Panc1 (cell line): ENCODE results near the gene CTSD. TPM values are rescaled to one million over a fixed set of nuclear protein-coding genes. Genes with fewer than 3 reads are reported as not detected.

Experiments used
- ATAC-seq: fragments of 200-7000 bp; cut with Tn5 transposase; 2 replicates; pipeline ENCODE4 v1.9.1; 2020; ENCODE audit warnings: mild to moderate bottlenecking, moderate library complexity
- BruUV-seq: library from RNA; stranded (reverse); fragments of 400-500 nt; replicated peaks from 2 replicates; lab custom pipeline; 2021; lab: Mats Ljungman, UMichigan
- CTCF ChIA-PET: fragments of 300-600 bp; sonication (Branson Sonifier 250); formaldehyde crosslinking; loops from one replicate; lab custom pipeline; 2022; ENCODE audit warnings: antibody characterized with exemption; lab: Charles Lee
- POLR2A ChIA-PET: fragments of 300-600 bp; sonication (Branson Sonifier 250); formaldehyde crosslinking; loops from one replicate; lab custom pipeline; 2022; ENCODE audit warnings: antibody characterized with exemption; lab: Charles Lee
- DNase-seq: peaks from one replicate; pipeline ENCODE4 v3.0.0-alpha.2; 2010; ENCODE audit warnings: low read depth, low spot score
- H3K27ac ChIP-seq: 2 replicates; pipeline ENCODE4 v1.5.1; 2011; ENCODE audit warnings: mild to moderate bottlenecking, low read length, inconsistent platforms
- H3K27me3 ChIP-seq: fragments of 200-500 bp; sonication (Bioruptor generic); 2 replicates; pipeline ENCODE4 v1.6.0; 2014; ENCODE audit warnings: low read length, inconsistent platforms; ENCODE audit not compliant: control insufficient read depth, insufficient read depth
- H3K36me3 ChIP-seq: fragments of 200-500 bp; sonication (Bioruptor generic); 2 replicates; pipeline ENCODE4 v1.5.1; 2014; ENCODE audit warnings: inconsistent platforms, mild to moderate bottlenecking, low read length, moderate library complexity; ENCODE audit not compliant: control insufficient read depth, insufficient read depth
- H3K4me1 ChIP-seq: 2 replicates; pipeline ENCODE4 v1.5.1; 2011; ENCODE audit warnings: inconsistent platforms, mild to moderate bottlenecking, low read length, moderate library complexity; ENCODE audit not compliant: control insufficient read depth, insufficient read depth
- H3K4me3 ChIP-seq, 2 experiments: 2 replicates each; pipeline ENCODE4 v1.5.1; 2011 to 2012; ENCODE audit warnings: low read depth in 2 of 2, low read length in 2 of 2, mild to moderate bottlenecking in 2 of 2, inconsistent platforms in 1 of 2, moderate library complexity in 1 of 2
- H3K9me3 ChIP-seq: fragments of 200-500 bp; sonication (Bioruptor generic); 2 replicates; pipeline ENCODE4 v1.5.1; 2014; ENCODE audit warnings: low read depth, mild to moderate bottlenecking, inconsistent platforms, low read length, moderate library complexity; ENCODE audit not compliant: control insufficient read depth, insufficient read depth
- POLR2AphosphoS5 ChIP-seq: IDR thresholded peaks from 2 replicates; pipeline ENCODE4 v1.6.1; 2012; ENCODE audit warnings: mild to moderate bottlenecking, low read depth, low read length, moderate library complexity
- SIN3A ChIP-seq: IDR thresholded peaks from 2 replicates; pipeline ENCODE4 v1.6.1; 2012; ENCODE audit warnings: low read depth, mild to moderate bottlenecking, low read length, moderate library complexity, borderline replicate concordance; ENCODE audit not compliant: insufficient read depth
- TCF7L2 ChIP-seq: IDR thresholded peaks from 2 replicates; pipeline ENCODE4 v1.6.1; 2011; ENCODE audit warnings: mild to moderate bottlenecking, low read depth, low read length, inconsistent platforms
- in situ Hi-C: cut with HindIII; loops from 2 replicates; pipeline ENCODE4 v1.10.0; 2016; ENCODE audit warnings: low sequenced_read_pairs, low pct_unique_long_range_greater_than_20kb
- intact Hi-C: fragments of 100-400 bp; cut with micrococcal nuclease; formaldehyde crosslinking; loops from one replicate; pipeline ENCODE4 v1.10.0; 2022; ENCODE audit not compliant: unreplicated experiment
- total RNA-seq: library from RNA; stranded (reverse); gene quantifications from one replicate; pipeline ENCODE4 v1.2.1, GENCODE V29; 2021; ENCODE audit not compliant: unreplicated experiment
- TF ChIP-seq, protein P1 (sequence below), 2 experiments: IDR thresholded peaks; 2 replicates each; pipeline ENCODE4 v1.6.1; 2011 to 2012; ENCODE audit warnings: low read depth in 2 of 2, control low read depth in 1 of 2, low read length in 1 of 2, mild to moderate bottlenecking in 1 of 2, moderate library complexity in 1 of 2; ENCODE audit not compliant: insufficient read depth in 1 of 2
- TF ChIP-seq, protein P2 (sequence below): fragments of 450-650 bp; IDR thresholded peaks from 2 replicates; pipeline ENCODE4 v1.5.1; 2017; ENCODE audit warnings: mild to moderate bottlenecking

CTSD gene
- total RNA-seq, 1 experiment from 2014 or later, result 1,813 TPM

DNA sequence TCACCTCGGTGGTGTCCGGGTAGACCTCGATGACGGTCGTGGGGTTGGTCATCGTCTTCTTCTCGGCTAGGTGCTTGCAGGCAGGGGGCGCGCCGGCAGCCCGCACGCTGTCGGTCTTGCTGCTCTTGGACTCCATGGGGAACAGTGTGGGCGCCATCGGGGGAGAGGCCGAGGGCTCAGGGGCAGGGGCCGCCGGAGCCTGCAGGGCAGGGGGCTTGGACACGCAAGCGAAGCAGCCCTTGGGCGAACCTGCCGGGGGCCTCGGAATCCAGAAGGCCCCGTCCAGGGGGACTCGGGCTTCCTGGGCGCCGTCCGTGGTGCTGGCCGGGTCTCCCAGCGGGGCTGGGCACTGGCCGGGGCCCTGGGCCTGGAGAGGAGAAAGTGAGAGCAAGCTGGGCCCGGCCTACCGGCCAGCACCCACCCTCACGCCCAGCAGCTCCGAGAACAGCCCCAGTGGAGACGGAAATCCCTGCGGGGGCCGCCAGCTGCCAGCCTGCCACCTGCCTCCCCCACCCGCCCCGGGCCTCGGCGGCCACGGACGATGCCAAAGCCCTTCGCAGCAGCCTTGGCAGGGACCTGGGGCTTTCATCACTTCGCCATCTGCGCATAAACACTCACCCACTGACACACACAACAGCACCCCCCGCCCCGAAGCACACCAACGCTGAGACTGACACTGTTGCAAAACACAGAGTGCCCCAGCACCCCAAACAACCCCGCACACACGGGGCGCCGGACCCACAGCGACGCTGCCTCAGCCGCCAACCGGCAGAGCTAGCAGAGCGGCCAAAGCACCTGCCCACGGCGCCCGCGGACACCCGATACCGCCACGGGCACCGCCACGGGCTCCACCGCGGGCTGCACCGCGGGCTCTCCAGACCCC, 15.7 kb downstream of the CTSD start:
- BruUV-seq, result no TSS peak
- H3K4me3 ChIP-seq, result peak overlapping the region; percentile 37 to 51
- DNase-seq, result no peak
- no peaks in the 10 kb centered on the region for H3K36me3 ChIP-seq
- in situ Hi-C loops, result no loop called here
- H3K4me1 ChIP-seq, result peaks cover 37% of the 10 kb centered on the region
- POLR2A ChIA-PET, result no interaction called here
- no peak for ATAC-seq
- TF ChIP-seq SIN3A, result no peak
- TF ChIP-seq, protein P1, sequence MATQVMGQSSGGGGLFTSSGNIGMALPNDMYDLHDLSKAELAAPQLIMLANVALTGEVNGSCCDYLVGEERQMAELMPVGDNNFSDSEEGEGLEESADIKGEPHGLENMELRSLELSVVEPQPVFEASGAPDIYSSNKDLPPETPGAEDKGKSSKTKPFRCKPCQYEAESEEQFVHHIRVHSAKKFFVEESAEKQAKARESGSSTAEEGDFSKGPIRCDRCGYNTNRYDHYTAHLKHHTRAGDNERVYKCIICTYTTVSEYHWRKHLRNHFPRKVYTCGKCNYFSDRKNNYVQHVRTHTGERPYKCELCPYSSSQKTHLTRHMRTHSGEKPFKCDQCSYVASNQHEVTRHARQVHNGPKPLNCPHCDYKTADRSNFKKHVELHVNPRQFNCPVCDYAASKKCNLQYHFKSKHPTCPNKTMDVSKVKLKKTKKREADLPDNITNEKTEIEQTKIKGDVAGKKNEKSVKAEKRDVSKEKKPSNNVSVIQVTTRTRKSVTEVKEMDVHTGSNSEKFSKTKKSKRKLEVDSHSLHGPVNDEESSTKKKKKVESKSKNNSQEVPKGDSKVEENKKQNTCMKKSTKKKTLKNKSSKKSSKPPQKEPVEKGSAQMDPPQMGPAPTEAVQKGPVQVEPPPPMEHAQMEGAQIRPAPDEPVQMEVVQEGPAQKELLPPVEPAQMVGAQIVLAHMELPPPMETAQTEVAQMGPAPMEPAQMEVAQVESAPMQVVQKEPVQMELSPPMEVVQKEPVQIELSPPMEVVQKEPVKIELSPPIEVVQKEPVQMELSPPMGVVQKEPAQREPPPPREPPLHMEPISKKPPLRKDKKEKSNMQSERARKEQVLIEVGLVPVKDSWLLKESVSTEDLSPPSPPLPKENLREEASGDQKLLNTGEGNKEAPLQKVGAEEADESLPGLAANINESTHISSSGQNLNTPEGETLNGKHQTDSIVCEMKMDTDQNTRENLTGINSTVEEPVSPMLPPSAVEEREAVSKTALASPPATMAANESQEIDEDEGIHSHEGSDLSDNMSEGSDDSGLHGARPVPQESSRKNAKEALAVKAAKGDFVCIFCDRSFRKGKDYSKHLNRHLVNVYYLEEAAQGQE (IDR thresholded peaks at IDR 0.05; ENCODE audit: insufficient read depth in 1 of 2, low read depth in 2 of 2, low read length in 1 of 2), result peak in 1 of 2 experiments; percentile 86; a peak in 2 of 4 replicates
- H3K9me3 ChIP-seq, result no peaks in the 10 kb centered on the region
- intact Hi-C loops, result no loop called here
- CTCF ChIA-PET, result no interaction called here
- H3K27ac ChIP-seq, result no peak overlapping the region
- H3K27me3 ChIP-seq, result no peaks in the 10 kb centered on the region

DNA sequence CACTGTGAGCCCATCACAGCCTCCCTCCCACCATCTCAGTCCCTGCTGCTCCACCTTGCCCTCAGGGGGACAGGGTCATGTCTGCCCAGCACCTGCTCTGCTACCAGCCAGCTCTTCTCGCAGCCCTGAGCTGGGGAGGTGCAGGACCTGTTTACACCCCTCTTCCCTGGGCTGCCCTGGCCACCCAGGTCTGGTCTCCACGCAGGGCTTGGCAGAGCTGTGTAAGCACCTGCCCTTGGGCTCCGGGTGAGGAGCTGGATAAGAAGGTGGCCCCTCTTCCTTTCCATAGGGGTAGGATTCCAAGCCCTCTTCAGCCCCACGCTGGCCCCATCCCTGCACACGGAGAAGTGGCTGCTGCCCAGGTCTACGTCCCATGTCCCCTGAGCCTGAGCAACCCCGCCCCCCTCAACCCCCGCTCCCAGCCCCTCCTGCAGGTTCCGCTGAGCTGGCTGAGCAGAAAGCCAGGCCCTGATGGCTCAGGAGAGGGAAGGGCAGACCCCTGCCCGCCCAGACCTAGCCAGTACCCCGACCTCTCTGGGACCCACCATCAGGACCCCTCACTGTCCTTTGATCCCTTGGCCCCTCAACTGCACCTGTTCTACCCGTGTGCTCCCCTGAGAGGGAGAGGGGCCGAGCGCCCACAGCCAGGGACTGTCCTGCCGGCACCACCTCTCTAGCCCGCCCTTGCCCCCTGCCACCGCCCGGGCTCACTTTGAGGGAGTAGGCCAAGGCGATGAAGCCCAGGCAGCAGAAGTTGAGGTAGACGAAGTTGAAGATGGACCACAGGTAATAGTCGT, 16.6 kb downstream of the CTSD start:
- no peaks in the 10 kb centered on the region for H3K27me3 ChIP-seq
- ATAC-seq (no peak), DNase-seq (no peak)
- intact Hi-C loops, result no loop called here
- no TSS peak for BruUV-seq
- H3K27ac ChIP-seq, result no peak overlapping the region
- ChIA-PET POLR2A (no interaction called here), CTCF (interaction anchor here (0.7 kb wide), 1 partner anchor 53 kb away, joined by 3 read pairs; no protein-coding TSS in a partner anchor)
- no peaks in the 10 kb centered on the region for H3K36me3 ChIP-seq
- H3K4me1 ChIP-seq, result peaks cover 29% of the 10 kb centered on the region
- no peak overlapping the region for H3K4me3 ChIP-seq
- in situ Hi-C loops, result no loop called here
- TF ChIP-seq POLR2AphosphoS5, result no peak
- TF ChIP-seq, protein P2, sequence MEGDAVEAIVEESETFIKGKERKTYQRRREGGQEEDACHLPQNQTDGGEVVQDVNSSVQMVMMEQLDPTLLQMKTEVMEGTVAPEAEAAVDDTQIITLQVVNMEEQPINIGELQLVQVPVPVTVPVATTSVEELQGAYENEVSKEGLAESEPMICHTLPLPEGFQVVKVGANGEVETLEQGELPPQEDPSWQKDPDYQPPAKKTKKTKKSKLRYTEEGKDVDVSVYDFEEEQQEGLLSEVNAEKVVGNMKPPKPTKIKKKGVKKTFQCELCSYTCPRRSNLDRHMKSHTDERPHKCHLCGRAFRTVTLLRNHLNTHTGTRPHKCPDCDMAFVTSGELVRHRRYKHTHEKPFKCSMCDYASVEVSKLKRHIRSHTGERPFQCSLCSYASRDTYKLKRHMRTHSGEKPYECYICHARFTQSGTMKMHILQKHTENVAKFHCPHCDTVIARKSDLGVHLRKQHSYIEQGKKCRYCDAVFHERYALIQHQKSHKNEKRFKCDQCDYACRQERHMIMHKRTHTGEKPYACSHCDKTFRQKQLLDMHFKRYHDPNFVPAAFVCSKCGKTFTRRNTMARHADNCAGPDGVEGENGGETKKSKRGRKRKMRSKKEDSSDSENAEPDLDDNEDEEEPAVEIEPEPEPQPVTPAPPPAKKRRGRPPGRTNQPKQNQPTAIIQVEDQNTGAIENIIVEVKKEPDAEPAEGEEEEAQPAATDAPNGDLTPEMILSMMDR, result no peak
- TF ChIP-seq, protein P1 (IDR thresholded peaks at IDR 0.05; ENCODE audit: insufficient read depth in 1 of 2, low read depth in 2 of 2, low read length in 1 of 2), result no peak
- no peak for TF ChIP-seq TCF7L2
- no peak for TF ChIP-seq SIN3A
- H3K9me3 ChIP-seq, result no peaks in the 10 kb centered on the region
